K562 (cell line): ENCODE data around the gene ZFP62. TPM values are rescaled to one million over a fixed set of nuclear protein-coding genes. Genes with fewer than 3 reads are reported as not detected.

Experiments
- AFF1 ChIP-seq, 2 experiments: fragments of 450-650 bp; IDR thresholded peaks; 2 replicates each; pipeline ENCODE4 v1.6.1; 2018; ENCODE audit warnings: mild to moderate bottlenecking in 2 of 2, low read depth in 1 of 2; ENCODE audit not compliant: partially characterized antibody in 2 of 2
- CHCHD3 ChIP-seq: fragments of 250-450 bp; sonication (Bioruptor Pico); IDR thresholded peaks from 2 replicates; pipeline ENCODE4 v2.1.2; 2022; ENCODE audit warnings: mild to moderate bottlenecking
- FOSL1 ChIP-seq: fragments of 200-800 bp; sonication (Bioruptor generic); conservative IDR thresholded peaks from 2 replicates; pipeline ENCODE4 v1.6.1; 2016; ENCODE audit warnings: missing genetic modification characterization, missing compliant biosample characterization
- GATAD2A ChIP-seq: fragments of 450-650 bp; IDR thresholded peaks from 2 replicates; pipeline ENCODE4 v1.6.1; 2017
- KLF1 ChIP-seq: fragments of 450-650 bp; IDR thresholded peaks from 2 replicates; pipeline ENCODE4 v1.6.1; 2016; ENCODE audit warnings: missing genetic modification characterization, missing compliant biosample characterization
- MAZ ChIP-seq, 2 experiments: fragments of 450-650 bp in 1 of 2; sonication (generic) in 1 of 2; formaldehyde crosslinking; IDR thresholded peaks in 1 of 2; conservative IDR thresholded peaks in 1 of 2; 2 replicates each; pipeline versions ENCODE4 v1.4.0 to v1.5.0; 2020; ENCODE audit warnings: mild to moderate bottlenecking in 1 of 2, missing genetic modification reagents in 1 of 2
- MLLT1 ChIP-seq, 2 experiments: fragments of 450-650 bp; IDR thresholded peaks; 2 replicates each; pipeline ENCODE4 v1.6.1; 2016
- MTA1 ChIP-seq: fragments of 450-650 bp; IDR thresholded peaks from 2 replicates; pipeline ENCODE4 v1.6.1; 2017; ENCODE audit warnings: borderline replicate concordance
- MYBL2 ChIP-seq, 2 experiments: fragments of 450-650 bp in 1 of 2; sonication (generic) in 1 of 2; formaldehyde crosslinking in 1 of 2; IDR thresholded peaks; 2 replicates each; pipeline versions ENCODE4 v1.6.1 to v1.8.1; 2017 to 2022; ENCODE audit warnings: borderline replicate concordance in 1 of 2, inconsistent platforms in 1 of 2, low read depth in 1 of 2, mild to moderate bottlenecking in 1 of 2, missing genetic modification reagents in 1 of 2, moderate library complexity in 1 of 2
- NR3C1 ChIP-seq: sonication (generic); formaldehyde crosslinking; IDR thresholded peaks from 2 replicates; pipeline ENCODE4 v1.8.1; 2022; ENCODE audit warnings: missing genetic modification reagents
- PHF21A ChIP-seq: fragments of 450-650 bp; IDR thresholded peaks from 2 replicates; pipeline ENCODE4 v1.6.1; 2017; ENCODE audit warnings: low read depth, borderline replicate concordance
- PML ChIP-seq: IDR thresholded peaks from 2 replicates; pipeline ENCODE4 v1.6.1; 2012; ENCODE audit warnings: low read length, inconsistent platforms
- POLR2B ChIP-seq: fragments of 450-650 bp; IDR thresholded peaks from 2 replicates; pipeline ENCODE4 v1.6.1; 2018; ENCODE audit warnings: low read depth; ENCODE audit not compliant: partially characterized antibody
- SMAD1 ChIP-seq: fragments of 150-350 bp; IDR thresholded peaks from 2 replicates; pipeline ENCODE4 v1.6.1; 2014; ENCODE audit warnings: low read length, low read depth; ENCODE audit not compliant: partially characterized antibody
- SRSF3 ChIP-seq: fragments of 200-400 bp; formaldehyde crosslinking; IDR thresholded peaks from 2 replicates; pipeline ENCODE4 v1.6.1; 2016; ENCODE audit warnings: mild to moderate bottlenecking, low read length, moderate library complexity; ENCODE audit not compliant: insufficient read depth
- TCF7L2 ChIP-seq: fragments of 150-350 bp; IDR thresholded peaks from 2 replicates; pipeline ENCODE4 v1.6.1; 2016; ENCODE audit warnings: low read depth, mild to moderate bottlenecking, low read length, moderate library complexity
- ZBTB12 ChIP-seq: fragments of 250-450 bp; sonication (Bioruptor Pico); IDR thresholded peaks from 2 replicates; pipeline ENCODE4 v1.4.0; 2020
- ZNF398 ChIP-seq: fragments of 250-450 bp; sonication (Bioruptor Pico); IDR thresholded peaks from 2 replicates; pipeline ENCODE4 v1.8.0; 2021; ENCODE audit warnings: moderate library complexity, mild to moderate bottlenecking, inconsistent platforms
- ZNF41 ChIP-seq: fragments of 250-450 bp; sonication (Bioruptor Pico); conservative IDR thresholded peaks from 2 replicates; pipeline ENCODE4 v1.4.0; 2020; ENCODE audit warnings: mild to moderate bottlenecking
- polyA plus RNA-seq, 8 experiments: library from polyadenylated mRNA; depleted of rRNA in 4 of 8; stranded (reverse) in 5 of 8; unstranded in 3 of 8; fragments of >200 nt; fragmentation: Nextera tagmentation in 2 of 8; fragmentation: Illumina TruSeq in 1 of 8; extraction: Ambion mirVana in 2 of 8; extraction: Trizol in 1 of 8; gene quantifications; 2 replicates each; pipeline versions ENCODE4 v1.2.1 to v1.2.3, GENCODE V29; 2011 to 2014; ENCODE audit warnings: inconsistent platforms in 1 of 8, missing spikeins in 1 of 8
- total RNA-seq, 7 experiments: library from RNA; depleted of rRNA in 6 of 7; stranded (reverse); fragments of >200 nt in 6 of 7; fragmentation: Illumina TruSeq in 2 of 7; extraction: Trizol in 2 of 7; gene quantifications; 2 replicates each; pipeline versions ENCODE4 v1.2.1 to v1.2.3, GENCODE V29; 2011 to 2021; ENCODE audit warnings: low replicate concordance in 1 of 7

Gene ZFP62
- total and polyA plus RNA-seq, 9 of the 15 experiments (the other 6 are each of a cell fraction or from before 2014, with no cell fraction given), result 12.2 to 37.5 (median 25.0) TPM

GRCh38 chr5:180810210-180810958 is 50.7 kb downstream of the ZFP62 start (continued):
- no peak for TF ChIP-seq TCF7L2
- peak in 1 of 2 experiments; percentile 89; a peak in 3 of 4 replicates for TF ChIP-seq MAZ (CRISPR knock-in tag; conservative IDR thresholded peaks at IDR 0.05 in 1 of 2, IDR thresholded peaks at IDR 0.05 in 1 of 2)
- TF ChIP-seq AFF1 (IDR thresholded peaks at IDR 0.05; ENCODE audit: low read depth in 1 of 2, partially characterized antibody in 2 of 2), result peak in 1 of 2 experiments; percentile 85
- peak in 1 of 2 experiments; percentile 50; a peak in 1 of 4 replicates for TF ChIP-seq MLLT1 (IDR thresholded peaks at IDR 0.05)
- TF ChIP-seq SRSF3, result no peak
- no peak for TF ChIP-seq PHF21A
- TF ChIP-seq NR3C1 (CRISPR knock-in tag), result peak; percentile 24; the same call in 1 of the 2 replicates
- no peak; the same call in 1 of the 2 replicates for TF ChIP-seq FOSL1 (tag)
- no peak for TF ChIP-seq SMAD1
- TF ChIP-seq ZNF398 (CRISPR knock-in tag), result no peak
- TF ChIP-seq MTA1, result no peak
- no peak for TF ChIP-seq MYBL2 (IDR thresholded peaks at IDR 0.05; ENCODE audit: low read depth)
- no peak for TF ChIP-seq MYBL2 (CRISPR knock-in tag; IDR thresholded peaks at IDR 0.05; ENCODE audit: borderline replicate concordance)
- no peak for TF ChIP-seq CHCHD3 (CRISPR knock-in tag)
- 0 out of 2 replicates have a peak, but pooled peaks have one; percentile 49 for TF ChIP-seq ZNF41
- peak; percentile 95 for TF ChIP-seq POLR2B
- 0 out of 2 replicates have a peak, but pooled peaks have one; percentile 52 for TF ChIP-seq GATAD2A
- TF ChIP-seq ZBTB12 (CRISPR knock-in tag), result no peak
- TF ChIP-seq KLF1 (tag), result 0 out of 2 replicates have a peak, but pooled peaks have one; percentile 65
- TF ChIP-seq PML, result peak; percentile 76
